Type B pancreatic cell (in vitro differentiated cells): ENCODE measurements around the gene CDC7. TPM values are rescaled to one million over a fixed set of nuclear protein-coding genes. Genes with fewer than 3 reads are reported as not detected.
"Not testable (repeated sequence)": the region's sequence is repeated elsewhere in the genome, so short reads cannot be mapped to it uniquely, and the experiment has no call there.

Source experiments
- DNase-seq: peaks from one replicate; pipeline ENCODE4 v3.0.0; 2021; ENCODE audit warnings: mixed read lengths; ENCODE audit not compliant: unreplicated experiment; ENCODE audit errors: extremely low spot score
- H3K27ac Mint-ChIP-seq: 2 replicates; pipeline ENCODE4 v1.8.0; 2021; ENCODE audit warnings: mild to moderate bottlenecking, mixed read lengths
- H3K27me3 Mint-ChIP-seq: 2 replicates; pipeline ENCODE4 v1.8.0; 2021; ENCODE audit warnings: mixed read lengths
- H3K36me3 Mint-ChIP-seq: 2 replicates; pipeline ENCODE4 v1.8.0; 2021; ENCODE audit warnings: mixed read lengths
- H3K4me1 Mint-ChIP-seq: one replicate; pipeline ENCODE4 v1.8.0; 2021; ENCODE audit warnings: mixed read lengths; ENCODE audit not compliant: unreplicated experiment
- H3K4me3 Mint-ChIP-seq: 2 replicates; pipeline ENCODE4 v1.8.0; 2021; ENCODE audit warnings: mild to moderate bottlenecking, mixed read lengths
- H3K9me3 Mint-ChIP-seq: 2 replicates; pipeline ENCODE4 v1.8.0; 2021; ENCODE audit warnings: mixed read lengths
- CTCF ChIP-seq: fragments of 200-600 bp; sonication (generic); conservative IDR thresholded peaks from 2 replicates; pipeline ENCODE4 v1.5.0; 2021; ENCODE audit warnings: antibody characterized with exemption, mild to moderate bottlenecking
- total RNA-seq: library from RNA; stranded (reverse); gene quantifications from 2 replicates; pipeline ENCODE4 v1.2.1, GENCODE V29; 2021; ENCODE audit warnings: low replicate concordance

The CDC7 gene
- total RNA-seq, 1 donor from 2014 or later, result 29.7 TPM

DNA sequence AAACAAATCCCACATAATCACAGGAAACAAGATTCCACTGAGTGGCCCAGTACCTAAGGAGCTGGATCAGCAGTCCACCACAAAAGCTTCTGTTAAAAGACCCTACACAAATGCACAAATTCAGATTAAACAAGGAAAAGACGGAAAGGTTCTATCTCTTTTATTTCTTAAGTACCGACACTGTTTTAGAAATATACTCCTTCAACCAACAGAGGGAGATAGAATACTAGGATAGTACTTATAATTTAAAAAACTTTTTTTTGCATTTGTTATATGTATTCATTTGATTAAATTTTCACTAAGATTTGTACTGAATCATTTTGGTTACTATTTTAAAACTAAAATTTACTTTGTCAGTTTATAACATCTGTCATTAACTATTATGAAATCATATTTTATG lies 12.5 kb downstream of the CDC7 start:
- Mint-ChIP-seq H3K36me3 (peaks cover 31% of the 10 kb centered on the region), H3K27ac (no peak overlapping the region), H3K4me3 (no peak overlapping the region), H3K4me1 (peaks cover 11% of the 10 kb centered on the region), H3K27me3 (no peaks in the 10 kb centered on the region), H3K9me3 (no peaks in the 10 kb centered on the region)
- no peak for DNase-seq
- TF ChIP-seq CTCF, result peak; percentile 73

GRCh38 chr1:91513706-91514105 lies 13.1 kb downstream of the CDC7 start:
- no peaks in the 10 kb centered on the region for H3K9me3 Mint-ChIP-seq
- DNase-seq, result no peak
- peaks cover 32% of the 10 kb centered on the region for H3K36me3 Mint-ChIP-seq
- H3K27me3 Mint-ChIP-seq, result no peaks in the 10 kb centered on the region
- no peak overlapping the region for H3K4me3 Mint-ChIP-seq
- peaks cover 8% of the 10 kb centered on the region for H3K4me1 Mint-ChIP-seq
- TF ChIP-seq CTCF, result no peak
- H3K27ac Mint-ChIP-seq, result no peak overlapping the region

- H3K4me3 Mint-ChIP-seq, result no peak overlapping the region
- H3K4me1 Mint-ChIP-seq, result peaks cover 6% of the 10 kb centered on the region
- no peak for DNase-seq
- H3K9me3 Mint-ChIP-seq, result no peaks in the 10 kb centered on the region
- H3K36me3 Mint-ChIP-seq, result peaks cover 26% of the 10 kb centered on the region
- H3K27ac Mint-ChIP-seq, result no peak overlapping the region
- H3K27me3 Mint-ChIP-seq, result no peaks in the 10 kb centered on the region
- TF ChIP-seq CTCF, result no peak
These were observed 15.3 kb downstream of the CDC7 start for GRCh38 chr1:91515994-91516393.

GRCh38 chr1:91516605-91517004 lies 16.0 kb downstream of the CDC7 start:
- H3K4me1 Mint-ChIP-seq, H3K9me3 Mint-ChIP-seq, H3K4me3 Mint-ChIP-seq, DNase-seq, H3K27me3 Mint-ChIP-seq, H3K27ac Mint-ChIP-seq: not testable (repeated sequence)
- peaks cover 26% of the 10 kb centered on the region for H3K36me3 Mint-ChIP-seq

- not testable (repeated sequence) for H3K4me1 Mint-ChIP-seq, H3K27me3 Mint-ChIP-seq, DNase-seq, H3K27ac Mint-ChIP-seq, H3K9me3 Mint-ChIP-seq, H3K4me3 Mint-ChIP-seq
- H3K36me3 Mint-ChIP-seq, result peaks cover 26% of the 10 kb centered on the region
These were observed 18.5 kb downstream of the CDC7 start for GRCh38 chr1:91519167-91519566.

DNA sequence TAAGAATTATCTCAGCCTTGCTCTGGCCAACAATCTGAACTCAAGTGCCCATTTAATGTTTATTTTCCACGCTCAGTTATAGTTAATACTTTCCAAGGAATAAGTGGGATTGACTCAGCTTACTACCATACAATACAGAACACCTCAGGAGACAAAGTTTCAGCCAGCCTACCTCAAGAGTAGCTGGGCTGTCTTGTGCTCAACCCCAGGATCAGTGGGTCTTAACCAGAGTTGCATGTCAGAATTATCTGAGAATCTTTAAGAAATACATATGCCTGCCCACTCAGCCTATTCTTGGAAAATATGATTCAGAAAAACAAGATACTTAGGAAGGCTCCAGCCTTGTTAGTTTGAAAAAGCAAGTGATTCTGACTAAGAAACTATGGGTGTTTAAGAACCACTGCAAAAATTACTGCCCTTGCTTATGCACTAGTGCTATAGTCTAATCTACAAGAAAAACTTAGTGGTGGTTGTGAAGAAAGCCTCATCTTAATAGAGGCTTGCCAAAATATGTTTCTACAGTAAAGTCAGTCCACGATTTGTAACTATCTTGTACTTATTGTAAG lies 20.4 kb downstream of the CDC7 start:
- H3K36me3 Mint-ChIP-seq, result peaks cover 21% of the 10 kb centered on the region
- no peak overlapping the region for H3K4me3 Mint-ChIP-seq
- no peaks in the 10 kb centered on the region for H3K27me3 Mint-ChIP-seq
- no peaks in the 10 kb centered on the region for H3K9me3 Mint-ChIP-seq
- no peak overlapping the region for H3K27ac Mint-ChIP-seq
- no peak for TF ChIP-seq CTCF
- no peak for DNase-seq
- H3K4me1 Mint-ChIP-seq, result no peaks in the 10 kb centered on the region

DNA sequence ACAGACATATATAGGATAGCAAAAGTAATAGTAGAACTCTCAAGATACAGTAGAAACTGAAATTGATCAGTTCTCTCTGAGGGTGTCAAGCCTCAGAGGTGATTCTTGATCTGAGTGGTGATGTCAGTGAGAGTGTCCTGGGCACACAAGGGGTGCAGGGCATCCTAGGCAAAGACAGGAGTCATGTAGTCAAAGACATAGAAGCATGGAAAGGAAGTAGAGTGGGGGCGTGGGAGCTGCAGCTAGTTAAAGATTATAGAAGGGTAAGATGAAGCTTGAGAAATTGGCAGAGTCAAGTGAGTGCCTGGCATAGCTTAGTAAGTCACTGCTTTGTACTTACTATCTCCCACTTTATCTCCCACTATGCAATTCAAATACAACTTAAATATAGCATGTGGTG lies 22.8 kb downstream of the CDC7 start:
- Mint-ChIP-seq H3K27ac (no peak overlapping the region), H3K36me3 (peaks cover 4% of the 10 kb centered on the region), H3K9me3 (no peaks in the 10 kb centered on the region), H3K4me3 (no peak overlapping the region), H3K4me1 (peaks cover 17% of the 10 kb centered on the region), H3K27me3 (no peaks in the 10 kb centered on the region)
- no peak for DNase-seq
- TF ChIP-seq CTCF, result no peak
